ENCODE results near the gene ITFG2. TPM values are rescaled to one million over a fixed set of nuclear protein-coding genes. Genes with fewer than 3 reads are reported as not detected.

Gene ITFG2
- total and polyA plus RNA-seq, 2 of the 13 experiments (the other 11 are each of a cell fraction or from before 2014, with no cell fraction given), result 14.8 to 15.5 TPM

GRCh38 chr12:2862876-2863275 is 50.4 kb downstream of the ITFG2 start:
- in situ Hi-C loops (cut with HindIII; ENCODE audit: extremely low pct_ligation_motif_present, low pct_unique_long_range_greater_than_20kb) (no loop called here), intact Hi-C loops (cut with micrococcal nuclease; ENCODE audit: unreplicated experiment) (no loop called here)
- H3K9me3 ChIP-seq (ENCODE audit: low read length), result no peaks in the 10 kb centered on the region
- TF ChIP-seq ZKSCAN5 (CRISPR knock-in tag; IDR thresholded peaks at IDR 0.05), result no peak
- no peak for TF ChIP-seq ZNF143 (CRISPR knock-in tag; IDR thresholded peaks at IDR 0.05)
- TF ChIP-seq, protein P1, sequence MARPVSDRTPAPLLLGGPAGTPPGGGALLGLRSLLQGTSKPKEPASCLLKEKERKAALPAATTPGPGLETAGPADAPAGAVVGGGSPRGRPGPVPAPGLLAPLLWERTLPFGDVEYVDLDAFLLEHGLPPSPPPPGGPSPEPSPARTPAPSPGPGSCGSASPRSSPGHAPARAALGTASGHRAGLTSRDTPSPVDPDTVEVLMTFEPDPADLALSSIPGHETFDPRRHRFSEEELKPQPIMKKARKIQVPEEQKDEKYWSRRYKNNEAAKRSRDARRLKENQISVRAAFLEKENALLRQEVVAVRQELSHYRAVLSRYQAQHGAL (CRISPR knock-in tag; IDR thresholded peaks at IDR 0.05; ENCODE audit: not compliant biosample characterization), result no peak
- no peak for TF ChIP-seq MEIS2 (CRISPR knock-in tag; IDR thresholded peaks at IDR 0.05)
- TF ChIP-seq SNRNP70 (IDR thresholded peaks at IDR 0.05; ENCODE audit: low read depth, low read length), result no peak
- TF ChIP-seq ZNF451 (CRISPR knock-in tag; IDR thresholded peaks at IDR 0.05), result no peak
- no peak for TF ChIP-seq TBP (CRISPR knock-in tag; IDR thresholded peaks at IDR 0.05)
- TF ChIP-seq BCL3 (CRISPR knock-in tag; IDR thresholded peaks at IDR 0.05), result no peak
- no peak for TF ChIP-seq MTA3 (CRISPR knock-in tag; IDR thresholded peaks at IDR 0.05)
- no peak for TF ChIP-seq SRY (CRISPR knock-in tag; IDR thresholded peaks at IDR 0.05)
- TF ChIP-seq, protein P2, sequence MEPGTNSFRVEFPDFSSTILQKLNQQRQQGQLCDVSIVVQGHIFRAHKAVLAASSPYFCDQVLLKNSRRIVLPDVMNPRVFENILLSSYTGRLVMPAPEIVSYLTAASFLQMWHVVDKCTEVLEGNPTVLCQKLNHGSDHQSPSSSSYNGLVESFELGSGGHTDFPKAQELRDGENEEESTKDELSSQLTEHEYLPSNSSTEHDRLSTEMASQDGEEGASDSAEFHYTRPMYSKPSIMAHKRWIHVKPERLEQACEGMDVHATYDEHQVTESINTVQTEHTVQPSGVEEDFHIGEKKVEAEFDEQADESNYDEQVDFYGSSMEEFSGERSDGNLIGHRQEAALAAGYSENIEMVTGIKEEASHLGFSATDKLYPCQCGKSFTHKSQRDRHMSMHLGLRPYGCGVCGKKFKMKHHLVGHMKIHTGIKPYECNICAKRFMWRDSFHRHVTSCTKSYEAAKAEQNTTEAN (CRISPR knock-in tag; conservative IDR thresholded peaks at IDR 0.05), result no peak
- TF ChIP-seq, protein P3, sequence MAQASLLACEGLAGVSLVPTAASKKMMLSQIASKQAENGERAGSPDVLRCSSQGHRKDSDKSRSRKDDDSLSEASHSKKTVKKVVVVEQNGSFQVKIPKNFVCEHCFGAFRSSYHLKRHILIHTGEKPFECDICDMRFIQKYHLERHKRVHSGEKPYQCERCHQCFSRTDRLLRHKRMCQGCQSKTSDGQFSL (CRISPR knock-in tag; IDR thresholded peaks at IDR 0.05), result no peak
- no peak for TF ChIP-seq HMG20B (CRISPR knock-in tag; conservative IDR thresholded peaks at IDR 0.05)
- TF ChIP-seq, protein P4, sequence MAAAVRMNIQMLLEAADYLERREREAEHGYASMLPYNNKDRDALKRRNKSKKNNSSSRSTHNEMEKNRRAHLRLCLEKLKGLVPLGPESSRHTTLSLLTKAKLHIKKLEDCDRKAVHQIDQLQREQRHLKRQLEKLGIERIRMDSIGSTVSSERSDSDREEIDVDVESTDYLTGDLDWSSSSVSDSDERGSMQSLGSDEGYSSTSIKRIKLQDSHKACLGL (CRISPR knock-in tag; IDR thresholded peaks at IDR 0.05), result no peak
- TF ChIP-seq ZNF354B (CRISPR knock-in tag; IDR thresholded peaks at IDR 0.05), result no peak
- TF ChIP-seq SMAD3 (CRISPR knock-in tag; IDR thresholded peaks at IDR 0.05), result no peak
- TF ChIP-seq NFYC (CRISPR knock-in tag; IDR thresholded peaks at IDR 0.05), result no peak
- FAIRE-seq, result no peak
- H3K4me2 ChIP-seq (ENCODE audit: low read depth, low read length), result no peak overlapping the region
- no peak for DNase-seq (ENCODE audit: low spot score)
- peaks cover 25 to 77% of the 10 kb centered on the region in 2 experiments for H3K36me3 ChIP-seq (replicated peaks in 1 of 2; ENCODE audit: control insufficient read depth in 1 of 2, insufficient read depth in 2 of 2, low read length in 2 of 2)
- H3K79me2 ChIP-seq (ENCODE audit: insufficient read depth, low read length), result no peaks in the 10 kb centered on the region
- H3K9ac ChIP-seq (ENCODE audit: insufficient read depth, low read depth, low read length), result no peak overlapping the region
- no peak for ATAC-seq
- no peaks in the 10 kb centered on the region for H4K20me1 ChIP-seq (ENCODE audit: insufficient read depth, low read length)
- H3K27me3 ChIP-seq (ENCODE audit: control insufficient read depth in 1 of 2, insufficient read depth in 2 of 2, low read length in 2 of 2), result no peaks in the 10 kb centered on the region
- no TSS peak for BruUV-seq (replicated peaks)
- no peaks in the 10 kb centered on the region for H3K4me1 ChIP-seq (ENCODE audit: insufficient read depth, low read length)
- POLR2A ChIA-PET, result no interaction called here
- no peak overlapping the region for H2AFZ ChIP-seq (ENCODE audit: low read length)
- no peak overlapping the region for H3K4me3 ChIP-seq (replicated peaks in 1 of 3; ENCODE audit: insufficient read depth in 1 of 3, low read depth in 2 of 3, low read length in 3 of 3)
- 95% methylated on average over 5 of the region's 7 CpGs for WGBS (ENCODE audit: low lambda C conversion rate)
- H3K27ac ChIP-seq (ENCODE audit: extremely low read length, insufficient read depth, low read length), result no peak overlapping the region
- CTCF ChIA-PET (ENCODE audit: low intra/inter-chr PET ratio, low total read pairs), result no interaction called here
